Measurements from ENCODE around the gene MMUT.

GRCh38 chr6:49463612-49463967, 537 bp upstream of the MMUT start:
- TF ChIP-seq POLR2AphosphoS5 (IDR thresholded peaks at IDR 0.05; ENCODE audit: borderline replicate concordance, low read depth, low read length) = no peak
- no peak for TF ChIP-seq EZH2 (IDR thresholded peaks at IDR 0.05)

Data from SK-N-MC (cell line).